Astrocyte of the hippocampus (primary cell): ENCODE measurements around the gene MAP3K7.
"Not testable (repeated sequence)": the region's sequence is repeated elsewhere in the genome, so short reads cannot be mapped to it uniquely, and the experiment has no call there.

Experiments used
- DNase-seq: peaks from one replicate; pipeline ENCODE4 v3.0.0; 2011; ENCODE audit warnings: low read depth, low spot score

Gene MAP3K7

GRCh38 chr6:90578894-90579549, 7.8 kb downstream of the MAP3K7 start:
- peak; percentile 72 for DNase-seq

GRCh38 chr6:90575267-90575666, 11.6 kb downstream of the MAP3K7 start:
- DNase-seq = no peak

- peak; percentile 49 for DNase-seq
Observed at GRCh38 chr6:90574610-90575009, 12.3 kb downstream of the MAP3K7 start.

GRCh38 chr6:90573624-90574023, 13.2 kb downstream of the MAP3K7 start:
- no peak for DNase-seq

- no peak for DNase-seq
Observed at GRCh38 chr6:90572856-90573255, 14.0 kb downstream of the MAP3K7 start.

GRCh38 chr6:90569223-90569622, 17.6 kb downstream of the MAP3K7 start:
- DNase-seq = no peak

GRCh38 chr6:90567682-90568081, 19.2 kb downstream of the MAP3K7 start:
- DNase-seq = not testable (repeated sequence)

- not testable (repeated sequence) for DNase-seq
Observed at GRCh38 chr6:90562341-90562740, 24.5 kb downstream of the MAP3K7 start.

GRCh38 chr6:90559931-90560330, 26.9 kb downstream of the MAP3K7 start:
- no peak for DNase-seq

GRCh38 chr6:90557006-90557405, 29.9 kb downstream of the MAP3K7 start:
- no peak for DNase-seq

- no peak for DNase-seq
Observed at GRCh38 chr6:90547991-90548390, 38.9 kb downstream of the MAP3K7 start.

- DNase-seq = no peak
Observed at GRCh38 chr6:90547079-90547478, 39.8 kb downstream of the MAP3K7 start.

- no peak for DNase-seq
Observed at GRCh38 chr6:90545448-90545847, 41.4 kb downstream of the MAP3K7 start.

GRCh38 chr6:90544741-90545140, 42.1 kb downstream of the MAP3K7 start:
- no peak for DNase-seq

GRCh38 chr6:90544081-90544480, 42.8 kb downstream of the MAP3K7 start:
- DNase-seq = no peak

- DNase-seq = no peak
Observed at GRCh38 chr6:90541221-90541620, 45.7 kb downstream of the MAP3K7 start.

GRCh38 chr6:90538278-90539046, 48.4 kb downstream of the MAP3K7 start:
- DNase-seq = peak; percentile 70

GRCh38 chr6:90537723-90538258, 49.1 kb downstream of the MAP3K7 start:
- DNase-seq = peak; percentile 12

GRCh38 chr6:90537027-90537426, 49.8 kb downstream of the MAP3K7 start:
- DNase-seq = no peak

GRCh38 chr6:90536520-90536919, 50.4 kb downstream of the MAP3K7 start:
- DNase-seq = no peak

- no peak for DNase-seq
Observed at GRCh38 chr6:90534337-90535025, 52.4 kb downstream of the MAP3K7 start.

GRCh38 chr6:90533615-90534336, 53.1 kb downstream of the MAP3K7 start:
- DNase-seq = no peak
